NCI-H1930 (cell line): ENCODE data around the gene WDR19.

Experiments
- DNase-seq, 2 experiments: peaks; one replicate each; lab custom pipeline; 2025; lab: John Stamatoyannopoulos, UW

WDR19 gene

GRCh38 chr4:39303871-39304270 is 121.5 kb downstream of the WDR19 start:
- no peak for DNase-seq

GRCh38 chr4:39304651-39305050 is 122.3 kb downstream of the WDR19 start:
- DNase-seq: no peak

GRCh38 chr4:39305912-39306677 is 123.8 kb downstream of the WDR19 start:
- no peak for DNase-seq

GRCh38 chr4:39308611-39309010 is 126.3 kb downstream of the WDR19 start:
- DNase-seq: no peak

GRCh38 chr4:39312816-39313215 is 130.5 kb downstream of the WDR19 start:
- DNase-seq: no peak

GRCh38 chr4:39319676-39320075 is 137.3 kb downstream of the WDR19 start:
- DNase-seq: no peak

- no peak for DNase-seq
These were observed 138.2 kb downstream of the WDR19 start for GRCh38 chr4:39320381-39321115.

- DNase-seq: no peak
These were observed 141.5 kb downstream of the WDR19 start for GRCh38 chr4:39323821-39324220.

- no peak for DNase-seq
These were observed 142.1 kb downstream of the WDR19 start for GRCh38 chr4:39324446-39324845.

- DNase-seq: no peak
These were observed 142.7 kb downstream of the WDR19 start for GRCh38 chr4:39324897-39325613.

- no peak for DNase-seq
These were observed 144.2 kb downstream of the WDR19 start for GRCh38 chr4:39326468-39326977.

GRCh38 chr4:39330353-39330752 is 148.0 kb downstream of the WDR19 start:
- no peak for DNase-seq

- DNase-seq: no peak
These were observed 148.9 kb downstream of the WDR19 start for GRCh38 chr4:39331191-39331590.
